ENCODE data around the gene RNF213. TPM values are rescaled to one million over a fixed set of nuclear protein-coding genes. Genes with fewer than 3 reads are reported as not detected.

The RNF213 gene
- total RNA-seq, 1 donor, result 134 TPM

GRCh38 chr17:80358861-80359260 lies 98.2 kb downstream of the RNF213 start:
- TF ChIP-seq CTCF (IDR thresholded peaks at IDR 0.05; ENCODE audit: extremely low read depth, low read depth, low read length), result no peak
- no peak overlapping the region for H3K4me2 ChIP-seq (ENCODE audit: insufficient read depth, low read length)
- no peak overlapping the region for H3K4me3 ChIP-seq (ENCODE audit: insufficient read depth, low read length)

GRCh38 chr17:80359422-80360110 lies 98.9 kb downstream of the RNF213 start:
- H3K36me3 ChIP-seq (ENCODE audit: insufficient read depth, low read length), result peaks cover 76% of the 10 kb centered on the region
- H4K20me1 ChIP-seq (ENCODE audit: insufficient read depth, low read length), result peaks cover 9% of the 10 kb centered on the region
- H3K4me2 ChIP-seq (ENCODE audit: insufficient read depth, low read length), result no peak overlapping the region
- H3K4me1 ChIP-seq (ENCODE audit: insufficient read depth, low read length), result peaks cover 3% of the 10 kb centered on the region
- DNase-seq (ENCODE audit: insufficient read length, low spot score, missing footprints), result peak; percentile 45
- H3K27ac ChIP-seq (ENCODE audit: low read depth, low read length), result no peak overlapping the region
- no peak for TF ChIP-seq CTCF (IDR thresholded peaks at IDR 0.05; ENCODE audit: extremely low read depth, low read depth, low read length)
- H3K27me3 ChIP-seq (ENCODE audit: insufficient read depth, low read length), result no peaks in the 10 kb centered on the region
- no peak overlapping the region for H3K4me3 ChIP-seq (ENCODE audit: insufficient read depth, low read length)
- no peaks in the 10 kb centered on the region for H3K9me3 ChIP-seq (ENCODE audit: low read depth, low read length)
- no peak overlapping the region for H2AFZ ChIP-seq (ENCODE audit: low read length)
- no peaks in the 10 kb centered on the region for H3K79me2 ChIP-seq (ENCODE audit: insufficient read depth, low read length)

More at GRCh38 chr17:80358861-80359260, 98.2 kb downstream of the RNF213 start:
- Histone ChIP-seq H3K9me3 (ENCODE audit: low read depth, low read length) (no peaks in the 10 kb centered on the region), H3K4me1 (ENCODE audit: insufficient read depth, low read length) (peaks cover 3% of the 10 kb centered on the region), H3K27ac (ENCODE audit: low read depth, low read length) (no peak overlapping the region), H4K20me1 (ENCODE audit: insufficient read depth, low read length) (peaks cover 8% of the 10 kb centered on the region), H3K27me3 (ENCODE audit: insufficient read depth, low read length) (no peaks in the 10 kb centered on the region), H2AFZ (ENCODE audit: low read length) (no peak overlapping the region), H3K79me2 (ENCODE audit: insufficient read depth, low read length) (no peaks in the 10 kb centered on the region), H3K36me3 (ENCODE audit: insufficient read depth, low read length) (peaks cover 76% of the 10 kb centered on the region)
- no peak for DNase-seq (ENCODE audit: insufficient read length, low spot score, missing footprints)

- H3K79me2 ChIP-seq (ENCODE audit: insufficient read depth, low read length), result no peaks in the 10 kb centered on the region
- TF ChIP-seq CTCF (IDR thresholded peaks at IDR 0.05; ENCODE audit: extremely low read depth, low read depth, low read length), result no peak
- peaks cover 79% of the 10 kb centered on the region for H3K36me3 ChIP-seq (ENCODE audit: insufficient read depth, low read length)
Observed at GRCh38 chr17:80360396-80360795, 99.7 kb downstream of the RNF213 start.

GRCh38 chr17:80361495-80362220 lies 101.0 kb downstream of the RNF213 start:
- Histone ChIP-seq H2AFZ (ENCODE audit: low read length) (no peak overlapping the region), H3K27me3 (ENCODE audit: insufficient read depth, low read length) (no peaks in the 10 kb centered on the region), H3K9me3 (ENCODE audit: low read depth, low read length) (no peaks in the 10 kb centered on the region), H3K4me1 (ENCODE audit: insufficient read depth, low read length) (peaks cover 3% of the 10 kb centered on the region), H3K4me2 (ENCODE audit: insufficient read depth, low read length) (no peak overlapping the region), H4K20me1 (ENCODE audit: insufficient read depth, low read length) (peaks cover 9% of the 10 kb centered on the region), H3K36me3 (ENCODE audit: insufficient read depth, low read length) (peaks cover 87% of the 10 kb centered on the region), H3K79me2 (ENCODE audit: insufficient read depth, low read length) (no peaks in the 10 kb centered on the region), H3K27ac (ENCODE audit: low read depth, low read length) (no peak overlapping the region), H3K4me3 (ENCODE audit: insufficient read depth, low read length) (no peak overlapping the region)
- peak; percentile 89 for DNase-seq (ENCODE audit: insufficient read length, low spot score, missing footprints)
- peak; percentile 30 for TF ChIP-seq CTCF (IDR thresholded peaks at IDR 0.05; ENCODE audit: extremely low read depth, low read depth, low read length)

More at GRCh38 chr17:80360396-80360795, 99.7 kb downstream of the RNF213 start:
- Histone ChIP-seq H2AFZ (ENCODE audit: low read length) (no peak overlapping the region), H3K27ac (ENCODE audit: low read depth, low read length) (no peak overlapping the region), H3K27me3 (ENCODE audit: insufficient read depth, low read length) (no peaks in the 10 kb centered on the region), H4K20me1 (ENCODE audit: insufficient read depth, low read length) (peaks cover 9% of the 10 kb centered on the region), H3K9me3 (ENCODE audit: low read depth, low read length) (no peaks in the 10 kb centered on the region), H3K4me2 (ENCODE audit: insufficient read depth, low read length) (no peak overlapping the region), H3K4me1 (ENCODE audit: insufficient read depth, low read length) (peaks cover 3% of the 10 kb centered on the region), H3K4me3 (ENCODE audit: insufficient read depth, low read length) (no peak overlapping the region)
- peak; percentile 4 for DNase-seq (ENCODE audit: insufficient read length, low spot score, missing footprints)
